NCI-H345 treated with DMSO at 0.1 percent for 48 hours (cell line): ENCODE data around the gene HTATSF1.

Source experiments
- DNase-seq: peaks from one replicate; lab custom pipeline; 2025; ENCODE audit not compliant: unreplicated experiment; lab: John Stamatoyannopoulos, UW

The HTATSF1 gene, protein sequence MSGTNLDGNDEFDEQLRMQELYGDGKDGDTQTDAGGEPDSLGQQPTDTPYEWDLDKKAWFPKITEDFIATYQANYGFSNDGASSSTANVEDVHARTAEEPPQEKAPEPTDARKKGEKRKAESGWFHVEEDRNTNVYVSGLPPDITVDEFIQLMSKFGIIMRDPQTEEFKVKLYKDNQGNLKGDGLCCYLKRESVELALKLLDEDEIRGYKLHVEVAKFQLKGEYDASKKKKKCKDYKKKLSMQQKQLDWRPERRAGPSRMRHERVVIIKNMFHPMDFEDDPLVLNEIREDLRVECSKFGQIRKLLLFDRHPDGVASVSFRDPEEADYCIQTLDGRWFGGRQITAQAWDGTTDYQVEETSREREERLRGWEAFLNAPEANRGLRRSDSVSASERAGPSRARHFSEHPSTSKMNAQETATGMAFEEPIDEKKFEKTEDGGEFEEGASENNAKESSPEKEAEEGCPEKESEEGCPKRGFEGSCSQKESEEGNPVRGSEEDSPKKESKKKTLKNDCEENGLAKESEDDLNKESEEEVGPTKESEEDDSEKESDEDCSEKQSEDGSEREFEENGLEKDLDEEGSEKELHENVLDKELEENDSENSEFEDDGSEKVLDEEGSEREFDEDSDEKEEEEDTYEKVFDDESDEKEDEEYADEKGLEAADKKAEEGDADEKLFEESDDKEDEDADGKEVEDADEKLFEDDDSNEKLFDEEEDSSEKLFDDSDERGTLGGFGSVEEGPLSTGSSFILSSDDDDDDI

DNA sequence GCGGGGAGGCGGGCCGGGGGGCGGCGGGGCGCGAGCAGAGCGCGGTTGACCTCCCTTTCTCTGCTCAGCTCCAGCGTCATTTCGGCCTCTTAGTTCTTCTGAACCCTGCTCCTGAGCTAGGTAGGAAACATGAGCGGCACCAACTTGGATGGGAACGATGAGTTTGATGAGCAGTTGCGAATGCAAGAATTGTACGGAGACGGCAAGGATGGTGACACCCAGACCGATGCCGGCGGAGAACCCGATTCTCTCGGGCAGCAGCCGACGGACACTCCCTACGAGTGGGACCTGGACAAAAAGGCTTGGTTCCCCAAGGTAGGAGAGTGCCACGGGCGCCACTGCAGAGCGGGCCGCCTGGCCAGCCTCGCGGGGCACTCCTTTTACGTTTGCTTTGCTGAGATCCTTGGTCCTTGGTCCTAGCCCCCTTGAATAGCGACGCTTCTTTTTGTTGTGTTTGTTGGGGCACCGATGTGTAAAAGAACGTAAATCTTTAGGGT lies at the start of gene HTATSF1:
Gene HTATSF1, plus strand, starts transcription at position 37 of the 497 bp plus-strand sequence. Its CDS starts 93 bp downstream, at position 130.
- no peak for DNase-seq

DNA sequence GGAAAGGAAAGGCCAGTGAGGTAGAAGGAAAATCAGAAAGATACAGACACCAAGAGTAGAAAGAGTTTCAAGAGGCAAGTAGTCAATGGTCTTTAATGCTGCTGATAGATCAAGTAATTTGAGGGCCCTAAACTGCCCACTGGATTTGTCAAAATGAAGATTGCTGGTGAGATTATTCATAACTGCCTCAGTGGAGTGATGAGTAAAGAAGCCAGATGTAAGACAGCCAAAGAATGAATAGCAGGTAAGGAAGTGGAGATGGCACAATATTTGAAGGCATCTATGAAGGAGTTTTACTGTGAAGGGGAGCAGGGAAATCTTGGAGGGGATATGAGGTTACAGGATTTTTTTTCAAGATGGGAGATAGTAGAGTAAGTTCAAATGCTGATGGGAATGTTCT lies 49.4 kb upstream of the HTATSF1 start:
- no peak for DNase-seq

DNA sequence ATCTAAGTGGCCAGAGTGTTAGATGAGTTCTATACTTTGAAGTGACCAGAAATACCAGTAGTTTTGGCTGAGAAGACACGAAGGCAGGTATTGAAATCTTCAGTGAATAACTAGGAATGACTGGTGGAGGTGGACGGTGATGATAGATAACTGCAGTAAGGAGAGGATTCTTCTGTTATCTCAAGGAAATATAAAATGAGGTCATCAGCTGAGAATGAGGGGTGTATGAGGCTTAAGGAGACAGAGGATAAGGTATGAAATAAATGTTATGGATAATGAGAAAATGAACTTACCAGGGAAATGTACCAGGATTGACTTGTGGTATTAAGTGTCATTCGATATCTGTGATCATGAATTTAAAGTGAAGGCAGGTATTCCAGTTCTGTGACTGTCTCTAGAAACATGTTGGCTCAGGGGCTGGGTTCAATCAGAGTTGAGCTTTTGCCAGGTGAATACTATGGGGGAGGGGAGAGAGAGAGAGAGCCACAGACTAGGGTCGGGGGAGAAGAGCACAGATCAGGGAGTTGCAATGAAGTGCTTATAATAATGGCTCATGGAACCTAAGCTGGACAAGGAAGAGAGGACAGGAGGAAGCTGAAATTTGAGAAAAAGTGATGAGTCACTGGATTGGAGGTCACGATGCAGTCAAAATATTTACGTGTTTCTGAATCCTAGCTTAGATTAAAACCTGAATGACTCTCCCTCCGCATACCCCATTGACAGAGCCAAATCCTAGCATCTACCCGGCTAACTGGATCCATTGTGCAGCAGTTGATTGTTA lies 47.2 kb upstream of the HTATSF1 start:
- no peak for DNase-seq

DNA sequence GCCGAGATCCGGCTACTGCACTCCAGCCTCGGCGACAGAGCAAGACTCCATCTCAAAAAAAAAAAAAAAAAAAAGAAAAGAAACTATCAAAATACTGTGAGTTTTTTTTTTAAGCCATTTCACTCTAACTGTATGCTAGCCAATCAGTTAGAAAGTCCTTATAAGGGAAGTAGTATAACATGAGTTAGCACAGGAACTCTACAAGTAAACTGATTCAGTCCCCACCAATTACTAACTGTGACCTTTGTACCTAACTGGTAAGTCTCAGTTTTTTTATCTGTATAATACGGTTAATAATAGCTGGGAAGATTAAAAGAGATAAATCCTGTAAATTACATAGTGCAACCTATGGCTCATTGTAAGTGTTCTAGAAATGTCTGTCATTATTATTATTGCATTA lies 44.8 kb upstream of the HTATSF1 start:
- DNase-seq = no peak

DNA sequence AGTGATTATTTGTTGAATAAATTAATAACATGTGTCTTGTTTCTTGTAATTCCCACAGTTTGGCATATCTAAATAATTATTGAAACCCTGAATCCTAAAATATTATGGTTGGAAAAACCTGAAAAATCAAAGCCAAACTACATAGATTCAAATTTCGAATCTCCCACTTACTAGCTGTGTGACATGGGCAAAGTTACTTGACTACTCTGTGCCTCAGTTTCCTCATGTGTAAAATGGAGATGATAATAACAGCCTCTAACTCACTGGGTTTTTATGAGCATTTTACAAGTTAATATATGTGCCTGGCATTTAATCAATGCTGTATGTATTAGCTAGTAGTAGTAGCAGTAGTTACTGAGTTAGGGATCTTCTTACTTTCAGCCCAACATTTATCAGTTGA lies 44.3 kb upstream of the HTATSF1 start:
- no peak for DNase-seq

DNA sequence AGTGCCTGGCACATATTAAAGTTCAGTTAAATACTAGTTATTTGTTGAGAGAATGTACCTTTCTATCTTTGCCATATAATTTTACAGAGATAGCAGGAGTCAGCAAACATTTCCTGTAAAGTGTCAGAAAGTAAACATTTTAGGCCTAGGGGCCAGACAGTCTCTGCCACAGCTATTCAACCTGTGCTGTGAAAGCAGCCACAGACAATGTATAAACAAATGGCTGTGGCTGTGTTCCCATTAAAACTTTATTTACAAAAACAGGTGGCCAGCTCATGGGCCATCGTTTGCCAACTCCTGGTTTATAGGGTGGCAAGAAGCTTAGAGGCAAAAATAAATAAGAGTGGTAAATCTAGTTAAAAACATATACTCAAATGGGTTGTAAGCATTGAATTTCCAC lies 43.6 kb upstream of the HTATSF1 start:
- peak; percentile 40 for DNase-seq

DNA sequence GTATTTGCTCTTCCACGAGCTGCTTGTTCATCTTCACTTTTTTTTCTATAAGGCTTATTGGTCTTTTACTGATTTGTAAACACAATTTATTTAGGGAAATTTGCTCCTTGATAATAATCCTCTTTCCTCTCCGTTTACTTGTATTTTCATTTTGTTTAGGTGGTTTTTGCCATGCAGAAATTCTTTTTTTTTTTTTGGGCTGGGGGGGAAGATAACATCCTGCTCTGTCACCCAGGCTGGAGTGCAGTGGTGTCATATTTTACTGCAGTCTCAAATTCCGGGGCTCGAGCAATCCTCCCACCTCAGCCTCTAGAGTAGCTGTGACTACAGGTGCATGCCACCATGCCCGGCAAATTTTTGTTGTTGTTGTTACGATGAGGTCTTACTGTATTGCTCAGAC lies 41.3 kb upstream of the HTATSF1 start:
- DNase-seq = no peak

DNA sequence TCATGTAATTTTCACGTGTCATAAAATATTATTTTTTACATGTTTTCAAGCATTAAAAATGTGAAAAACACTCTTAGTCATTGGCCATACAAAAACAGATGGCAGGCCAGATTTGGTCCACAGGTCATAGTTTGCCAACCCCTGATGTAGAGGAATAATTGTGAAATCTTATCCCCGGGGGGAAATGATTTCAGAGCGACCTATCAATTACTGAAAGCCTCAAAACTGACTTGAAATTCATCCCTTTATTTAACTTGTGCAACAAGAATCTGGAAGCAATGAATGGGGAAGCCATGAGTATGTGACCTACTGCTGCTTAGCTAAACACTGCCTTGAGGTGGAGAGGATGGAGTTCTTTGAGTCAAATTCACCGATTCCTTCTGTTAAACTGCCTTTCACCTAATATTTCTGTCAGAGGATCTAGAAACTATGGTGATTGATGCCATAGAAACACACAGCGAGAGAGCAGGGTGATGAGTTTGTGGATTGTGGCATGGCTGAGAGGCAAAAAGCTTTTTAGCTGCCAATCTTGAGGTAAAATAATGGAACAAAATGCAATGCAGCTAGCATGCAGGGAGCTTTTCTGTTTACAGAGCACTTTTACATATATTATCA lies 40.0 kb upstream of the HTATSF1 start:
- no peak for DNase-seq

DNA sequence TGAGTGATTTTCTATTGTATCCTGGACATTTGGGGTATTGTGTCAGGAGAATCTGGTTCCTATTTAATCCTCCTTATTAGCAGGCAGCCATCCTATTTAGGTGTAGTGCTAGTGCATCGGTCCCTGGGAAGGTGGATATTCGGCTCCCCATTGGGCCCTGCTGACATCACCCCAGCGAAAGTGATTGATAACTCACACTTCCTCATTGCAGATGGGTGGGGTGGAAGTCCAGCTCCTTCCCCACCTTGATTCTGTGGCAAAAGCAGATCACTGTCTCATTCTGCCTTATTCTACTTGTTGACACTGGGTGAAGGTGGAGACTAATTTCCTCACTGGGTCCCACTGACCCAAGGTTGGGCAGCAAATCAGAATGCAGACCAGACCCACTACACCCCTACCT lies 32.8 kb upstream of the HTATSF1 start:
- no peak for DNase-seq

DNA sequence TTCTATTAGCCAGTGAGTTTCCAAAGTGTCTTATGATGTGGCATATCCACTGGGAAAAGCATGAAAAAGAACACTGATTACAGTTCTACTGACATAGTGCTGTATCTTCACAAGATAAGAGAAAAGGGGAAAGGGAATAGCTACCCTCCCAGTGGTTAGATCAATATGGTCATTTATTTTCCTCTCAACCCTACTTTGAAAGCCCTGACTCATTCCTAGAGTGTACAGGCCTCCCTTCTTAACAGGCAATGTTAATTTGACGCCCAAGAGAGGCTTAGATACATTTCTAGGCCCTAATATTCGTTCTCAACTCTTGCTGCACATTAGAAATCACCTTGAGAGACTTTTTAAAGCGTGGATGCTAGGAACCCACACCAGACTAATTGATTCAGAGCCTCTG lies 30.1 kb upstream of the HTATSF1 start:
- DNase-seq = no peak

DNA sequence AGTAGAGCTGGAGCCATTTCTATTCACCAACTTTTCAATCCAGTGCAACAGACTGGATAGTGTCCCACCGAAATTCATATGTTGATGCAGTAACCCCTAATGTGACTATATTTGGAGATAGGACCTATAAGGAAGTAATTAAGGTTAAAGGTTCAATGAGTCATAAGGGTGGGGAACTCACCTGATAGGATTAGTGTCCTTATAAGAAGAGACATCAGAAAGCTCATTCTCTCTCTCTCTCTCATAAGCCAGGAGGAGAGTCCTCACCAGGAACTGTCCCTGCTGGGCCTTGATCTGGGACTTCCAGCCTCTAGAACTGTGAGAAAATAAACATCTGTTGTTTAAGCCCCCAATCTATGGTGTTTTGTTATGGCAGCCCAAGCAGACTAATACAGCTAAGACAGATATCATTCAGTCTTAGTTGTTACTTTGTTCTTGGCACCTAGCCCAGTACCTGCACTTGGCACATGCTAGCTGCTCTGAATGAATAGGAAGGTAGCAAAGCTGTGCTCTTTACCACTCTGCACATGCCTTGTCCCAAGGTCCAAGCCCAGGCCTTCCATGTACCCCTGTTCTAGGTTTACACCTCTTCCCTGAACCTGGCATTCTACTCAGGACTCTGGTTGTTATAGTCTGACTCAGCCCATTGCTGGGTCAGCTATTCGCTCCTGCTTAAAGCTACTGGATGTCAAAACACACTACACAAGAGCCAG lies 28.8 kb upstream of the HTATSF1 start:
- no peak for DNase-seq

DNA sequence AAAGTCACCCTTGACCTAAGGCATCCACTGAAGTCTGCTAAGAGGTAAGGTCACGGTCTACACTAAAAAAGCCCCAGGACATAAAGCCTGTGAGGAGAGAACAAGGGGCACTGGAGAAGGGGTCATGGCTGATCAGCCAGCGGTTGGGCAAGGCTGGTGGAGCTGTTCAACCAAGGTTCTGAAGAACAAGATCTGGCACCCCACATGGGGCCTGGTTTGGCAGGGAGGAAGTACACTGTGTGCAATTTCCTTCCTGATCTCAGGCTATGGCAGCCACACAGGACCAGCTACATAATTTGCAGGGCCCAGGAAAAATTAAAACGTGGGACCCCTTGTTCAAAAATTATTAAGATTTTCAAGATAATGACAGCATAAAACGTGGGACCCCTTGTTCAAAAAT lies 23.7 kb upstream of the HTATSF1 start:
- no peak for DNase-seq

DNA sequence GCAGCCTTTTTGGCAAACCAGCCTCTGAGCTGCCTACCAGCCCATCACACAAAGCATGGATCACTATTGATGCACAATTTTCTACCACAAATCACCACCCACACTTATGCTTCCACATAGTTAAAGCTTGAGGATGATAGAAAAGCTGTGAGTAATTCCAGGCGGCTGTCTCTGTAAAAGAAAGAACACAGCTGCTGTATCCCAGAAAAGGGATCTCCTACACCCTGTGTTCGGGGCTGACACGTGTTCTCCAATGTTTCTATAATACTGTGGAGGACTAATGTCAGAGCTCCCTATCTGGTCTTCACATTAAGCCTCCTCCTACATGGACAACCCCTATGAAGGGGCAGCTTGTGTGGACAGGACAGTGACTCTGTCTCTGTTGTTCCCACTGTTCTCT lies 22.2 kb upstream of the HTATSF1 start:
- DNase-seq = no peak

DNA sequence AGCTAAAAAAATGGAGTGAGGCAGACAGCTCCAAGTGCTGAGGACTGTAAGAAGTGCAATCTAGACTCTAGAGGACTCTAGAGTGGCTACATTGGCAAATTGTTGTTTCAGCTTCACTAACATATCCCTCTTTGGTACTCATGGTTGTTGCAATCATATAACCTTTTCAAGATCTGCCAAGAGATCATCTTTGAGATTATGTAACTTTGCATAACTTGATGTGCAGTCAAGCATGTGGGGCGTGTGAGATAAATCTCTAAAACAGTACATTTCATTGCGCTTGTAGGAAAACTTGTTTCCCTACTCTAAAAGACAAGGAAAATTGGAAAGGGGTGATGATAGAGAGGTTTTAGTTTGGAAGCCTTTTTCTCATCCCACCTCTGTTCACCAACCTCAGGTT lies 20.9 kb upstream of the HTATSF1 start:
- no peak for DNase-seq

DNA sequence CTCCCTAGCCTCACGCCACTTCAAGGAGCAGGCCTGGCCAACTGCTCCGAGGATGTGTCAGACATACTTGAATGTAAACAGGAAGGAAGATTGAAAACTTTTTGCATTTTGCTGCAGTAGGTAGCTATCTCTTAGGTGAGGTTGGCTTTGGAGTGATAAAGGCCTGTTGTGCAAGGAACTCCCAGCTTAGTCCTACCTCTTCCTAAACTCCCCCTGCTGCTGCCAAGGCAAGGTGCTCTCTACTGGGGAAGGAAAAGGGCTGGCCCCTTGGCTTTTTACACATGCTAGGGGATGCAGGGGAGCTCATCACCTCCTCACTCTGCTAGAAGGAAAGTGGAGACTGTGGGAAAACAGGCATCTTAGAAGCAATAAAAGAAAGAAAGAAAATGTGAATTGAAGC lies 20.4 kb upstream of the HTATSF1 start:
- no peak for DNase-seq

DNA sequence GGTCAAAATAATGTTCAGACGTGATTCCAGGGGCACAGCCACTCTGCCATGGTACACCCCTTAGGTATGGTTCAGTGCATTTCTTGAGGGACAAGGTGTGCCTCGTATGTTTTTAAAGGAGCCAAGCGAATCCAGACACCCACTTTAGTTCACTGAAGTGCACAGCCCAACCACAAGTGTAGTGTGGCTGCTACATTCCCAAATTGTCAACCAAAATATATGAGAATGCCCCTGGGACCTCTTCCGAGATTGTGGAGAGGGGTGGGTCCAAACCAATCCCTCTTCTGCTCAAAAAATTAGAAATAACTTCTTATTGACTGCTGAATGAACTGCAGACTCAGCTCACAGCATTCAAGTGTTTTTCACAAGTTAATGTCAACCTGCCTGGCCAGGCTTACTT lies 17.0 kb upstream of the HTATSF1 start:
- no peak for DNase-seq

DNA sequence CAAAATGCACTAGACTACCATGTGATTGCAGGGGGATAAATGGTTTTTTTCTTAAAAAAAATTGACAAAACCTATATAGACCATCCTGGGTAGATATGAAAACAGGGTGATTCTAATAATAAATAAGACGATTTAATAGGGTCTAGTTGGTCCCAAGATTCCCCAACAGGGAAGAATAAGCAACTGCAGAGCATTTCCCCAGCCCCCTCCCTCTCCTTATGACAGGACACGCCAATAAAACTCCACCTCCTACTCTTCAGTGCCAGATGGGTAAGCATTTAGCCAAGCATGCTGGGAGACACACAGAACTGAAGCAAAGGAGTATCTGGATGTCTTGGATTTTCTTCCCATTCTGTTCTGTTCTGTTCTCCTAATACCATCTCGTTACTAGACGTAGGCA lies 9.7 kb upstream of the HTATSF1 start, which contains the start of gene BRS3:
Gene BRS3, plus strand, starts transcription at position 301 of the 400 bp plus-strand sequence. CDS start 168 bp downstream, outside the sequence.
- no peak for DNase-seq

DNA sequence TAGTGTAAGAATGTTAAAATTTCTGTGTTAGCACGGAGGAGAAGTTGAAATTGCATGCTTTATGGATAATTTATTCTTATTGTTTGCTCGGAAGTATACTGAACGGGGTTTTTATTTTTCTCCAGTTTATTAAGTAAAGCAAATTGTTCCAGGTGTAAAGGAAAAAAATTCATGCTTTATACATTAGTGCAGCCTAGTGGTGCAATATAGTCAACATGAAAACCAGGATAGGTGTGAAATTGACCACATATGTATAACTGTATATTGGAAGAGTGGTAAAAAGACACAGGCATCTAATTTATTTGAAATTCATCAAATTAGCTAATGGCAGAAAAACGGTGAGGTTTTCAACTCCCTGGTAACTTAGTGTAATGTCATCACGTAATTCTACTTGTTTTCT lies 8.7 kb upstream of the HTATSF1 start:
- DNase-seq = no peak

DNA sequence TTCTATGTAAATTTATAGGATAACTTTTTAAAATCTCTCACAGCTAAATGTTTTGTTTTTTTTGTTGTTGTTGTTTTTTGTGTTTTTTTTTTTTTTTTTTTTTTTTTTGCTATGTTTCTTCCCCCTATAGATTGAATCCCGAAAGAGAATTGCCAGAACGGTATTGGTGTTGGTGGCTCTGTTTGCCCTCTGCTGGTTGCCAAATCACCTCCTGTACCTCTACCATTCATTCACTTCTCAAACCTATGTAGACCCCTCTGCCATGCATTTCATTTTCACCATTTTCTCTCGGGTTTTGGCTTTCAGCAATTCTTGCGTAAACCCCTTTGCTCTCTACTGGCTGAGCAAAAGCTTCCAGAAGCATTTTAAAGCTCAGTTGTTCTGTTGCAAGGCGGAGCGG lies 5.6 kb upstream of the HTATSF1 start:
- DNase-seq = no peak

DNA sequence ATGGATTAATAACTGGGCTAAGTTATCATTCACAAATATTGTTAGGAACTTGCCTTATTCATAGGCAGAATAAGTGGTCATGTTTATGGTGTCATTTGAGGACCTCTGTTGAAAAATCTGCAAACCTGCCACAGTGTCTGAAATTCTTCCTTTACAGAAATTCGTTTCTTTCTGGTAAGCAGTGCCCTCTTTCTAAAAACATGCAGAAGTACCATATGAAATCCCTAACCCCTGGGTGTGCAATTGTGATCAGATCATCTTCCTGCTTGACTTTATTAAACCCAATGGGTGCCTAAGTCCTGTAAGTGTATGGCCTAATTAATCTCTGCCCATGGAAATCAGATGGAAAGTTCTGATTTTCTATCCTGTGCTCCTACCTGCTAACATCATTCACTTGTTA lies 4.4 kb upstream of the HTATSF1 start:
- DNase-seq = no peak
